Activated CD4-positive, alpha-beta T cell treated with anti-CD3 and anti-CD28 coated beads, Interleukin-2, amount 50 U/mL, for 4 hours (primary cell): ENCODE measurements around the gene SNW1.
A peak's percentile ranks its signal among the peaks of the same experiment; 100 is the strongest.
"Not testable (repeated sequence)": the region's sequence is repeated elsewhere in the genome, so short reads cannot be mapped to it uniquely, and the experiment has no call there.

ENCODE experiments used
- DNase-seq, 2 experiments: peaks; one replicate each; pipeline ENCODE4 v3.0.0-alpha.2; 2020

Gene SNW1

DNA sequence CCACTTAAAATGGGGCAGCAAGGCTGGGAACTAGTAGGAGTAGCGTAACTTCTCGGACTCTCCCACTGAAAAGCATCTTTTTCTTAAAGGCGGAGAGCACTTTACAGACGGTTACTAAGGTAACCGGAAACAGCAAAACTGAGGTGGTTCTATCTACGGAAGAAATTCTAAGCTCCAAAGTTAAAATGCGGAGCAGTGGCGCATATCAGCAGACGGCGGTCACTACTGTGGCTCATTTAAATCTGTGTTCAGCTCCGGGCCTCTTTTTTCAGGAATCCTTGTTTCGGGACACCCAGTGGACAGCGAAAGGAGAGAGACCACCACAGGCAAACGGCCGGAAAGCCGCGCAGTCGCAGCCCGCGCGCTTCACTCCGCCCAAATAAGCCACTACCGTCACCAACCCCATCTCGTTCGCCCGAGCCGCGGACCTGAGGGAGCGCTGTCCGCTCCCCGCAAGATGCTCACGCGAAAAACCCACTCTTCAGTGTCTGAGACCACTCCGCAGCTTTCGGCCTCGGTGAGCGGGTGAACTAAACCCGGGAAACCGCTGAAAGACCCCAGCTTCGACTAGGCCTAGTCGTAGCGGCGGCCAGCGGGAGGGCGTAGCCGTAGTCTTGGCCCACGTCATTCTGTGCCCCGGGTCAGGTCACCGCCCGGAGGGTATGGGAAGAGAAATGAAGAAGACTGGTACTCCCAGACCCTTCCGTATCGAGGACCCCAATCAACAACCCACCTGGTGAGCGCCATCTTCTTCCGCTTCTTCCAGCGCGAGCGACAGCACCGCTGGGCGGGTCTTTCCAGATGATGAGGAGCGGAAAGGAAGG, at the start of gene SNW1:
TSS of gene SNW1 (minus strand) at position 776 of the 824 bp plus-strand sequence. CDS start at position 747, 29 bp downstream.
- DNase-seq: peak; percentile 83 to 88

DNA sequence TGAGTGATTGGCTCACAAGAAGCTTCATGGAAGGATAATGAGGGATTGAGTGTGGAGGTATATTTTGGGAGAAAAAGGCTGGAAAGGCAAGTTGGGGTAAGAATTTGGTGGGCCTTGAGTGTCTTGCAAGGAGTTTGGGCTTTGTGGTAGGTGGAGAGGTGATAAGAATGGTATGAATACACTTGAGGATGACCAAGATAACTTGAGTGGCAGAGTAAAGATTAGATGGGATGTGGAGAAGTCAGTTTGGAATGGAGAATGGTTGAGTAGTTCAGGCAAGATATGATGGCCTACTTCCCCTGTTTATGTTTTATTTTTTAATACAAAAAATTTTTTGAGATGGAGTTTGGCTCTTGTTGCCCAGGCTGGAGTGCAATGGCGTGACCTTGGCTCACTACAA, 48.1 kb upstream of the SNW1 start:
- DNase-seq: no peak

DNA sequence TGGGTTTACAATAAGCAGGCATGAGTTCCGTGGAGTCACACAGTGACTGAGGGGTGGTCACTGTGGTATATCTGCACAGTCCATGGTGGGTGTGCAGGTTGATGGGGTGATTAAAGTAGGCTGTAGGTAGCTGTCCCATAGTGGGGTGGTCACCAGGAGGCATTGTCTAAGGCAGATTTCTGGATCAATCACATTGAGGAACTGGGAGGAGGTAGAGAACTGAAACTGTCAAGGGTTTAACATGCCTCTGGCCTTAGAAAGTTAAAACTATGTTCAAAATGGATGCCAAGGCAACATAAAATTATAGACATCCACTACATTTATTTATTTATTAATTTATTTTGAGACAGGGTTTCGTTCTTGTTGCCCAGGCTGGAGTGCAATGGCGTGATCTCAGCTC, 47.3 kb upstream of the SNW1 start:
- no peak for DNase-seq

DNA sequence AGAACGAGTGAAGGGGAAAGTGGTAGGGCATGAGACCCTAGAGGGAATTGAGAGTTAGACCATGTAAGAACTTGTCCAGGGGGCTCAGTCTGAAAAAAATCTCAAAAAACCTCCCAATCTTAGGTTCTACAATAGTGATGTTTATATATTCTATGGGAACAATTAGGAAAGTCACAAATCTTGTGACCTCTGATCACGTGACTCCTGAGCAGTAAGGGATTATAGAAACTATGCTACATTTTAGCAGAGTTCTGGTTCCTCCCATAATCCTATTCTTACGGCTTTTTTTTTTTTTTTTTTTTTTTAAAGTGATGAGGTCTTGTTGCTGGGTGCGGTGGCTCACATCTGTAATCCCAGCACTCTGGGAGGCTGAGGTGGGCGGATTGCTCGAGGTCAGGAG, 44.8 kb upstream of the SNW1 start:
- DNase-seq: no peak

DNA sequence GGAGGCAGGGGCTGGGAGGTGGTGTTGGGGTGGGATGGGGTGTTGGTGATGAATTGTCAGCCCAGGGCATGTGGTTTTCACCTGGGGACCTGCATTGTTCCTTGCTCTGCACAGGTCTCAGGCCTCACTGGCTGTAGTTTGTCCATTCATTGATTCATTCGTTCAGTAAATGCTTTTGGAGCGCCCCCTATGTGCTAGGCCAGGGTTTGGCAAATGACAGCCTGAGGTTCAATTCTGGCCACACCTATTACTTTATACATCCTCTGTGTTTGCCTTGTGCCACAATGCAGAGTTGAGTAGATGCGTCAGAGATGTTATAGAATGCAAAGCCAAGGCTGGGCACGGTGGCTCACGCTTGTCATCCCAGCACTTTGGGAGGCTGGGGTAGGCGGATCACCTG, 43.6 kb upstream of the SNW1 start:
- DNase-seq: no peak

DNA sequence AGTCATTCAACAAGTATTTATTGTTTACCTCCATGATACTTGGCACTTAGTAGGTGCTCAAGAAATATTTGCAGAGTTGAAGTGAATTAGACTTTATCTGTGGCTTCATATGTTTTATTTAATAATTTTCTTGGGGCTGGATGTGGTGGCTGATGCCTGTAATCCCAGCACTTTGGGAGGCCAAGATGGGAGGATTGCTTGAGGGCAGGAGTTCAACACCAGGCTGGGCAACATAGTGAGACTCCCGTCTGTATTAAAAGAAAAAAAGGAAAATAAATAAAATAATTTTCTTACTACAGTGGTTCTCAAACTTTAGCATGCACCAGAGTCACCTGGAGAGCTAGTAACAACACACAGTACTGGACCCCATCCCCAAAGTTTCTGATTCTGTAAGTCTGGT, 39.9 kb upstream of the SNW1 start:
- DNase-seq: no peak

DNA sequence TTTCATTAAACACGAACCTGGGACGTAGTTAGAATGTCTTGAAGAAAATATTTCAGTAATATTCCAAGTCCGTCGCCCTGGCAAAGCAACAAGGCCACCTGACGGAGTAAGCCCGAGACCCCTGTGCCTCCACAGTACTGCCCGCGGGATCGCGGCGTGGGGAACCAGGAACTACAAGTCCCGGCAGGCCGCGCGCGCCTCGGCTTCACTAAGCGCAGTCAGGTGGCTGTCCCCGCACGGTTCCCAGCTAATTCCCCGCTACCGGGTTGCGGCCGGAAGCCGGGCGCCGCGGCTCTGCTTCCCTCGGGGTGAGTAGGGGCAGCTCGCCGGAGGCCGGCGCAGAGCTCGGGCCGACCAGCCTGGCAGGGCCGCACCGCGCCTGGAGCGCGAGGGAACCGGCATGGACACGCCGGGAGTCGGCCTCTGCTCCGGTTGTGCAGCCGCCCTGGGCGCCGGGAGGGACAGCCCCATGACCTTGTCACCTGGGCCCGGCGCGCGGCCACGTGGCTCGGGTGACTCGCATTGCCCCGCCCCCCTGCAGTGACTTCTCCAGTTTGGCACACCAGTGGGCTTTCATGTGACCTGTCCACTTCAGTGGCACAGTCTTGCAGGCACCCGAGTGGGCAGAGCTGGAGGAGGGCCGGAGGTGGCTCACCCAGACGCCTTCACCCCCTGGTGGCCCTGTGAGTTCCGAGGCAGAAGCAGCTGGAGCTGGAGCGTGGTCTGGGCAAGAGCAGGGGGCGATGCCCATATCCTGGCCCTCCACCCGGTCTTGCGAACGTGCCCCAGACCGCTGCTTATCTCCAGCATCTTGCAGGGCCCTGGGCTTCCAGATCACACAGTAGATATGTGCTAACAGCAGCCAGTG, 39.1 kb upstream of the SNW1 start, which contains the start of gene ADCK1:
TSS of gene ADCK1 (plus strand) at position 247 of the 868 bp plus-strand sequence. CDS start 18,870 bp downstream, outside the sequence.
- DNase-seq: peak; percentile 82 to 83

DNA sequence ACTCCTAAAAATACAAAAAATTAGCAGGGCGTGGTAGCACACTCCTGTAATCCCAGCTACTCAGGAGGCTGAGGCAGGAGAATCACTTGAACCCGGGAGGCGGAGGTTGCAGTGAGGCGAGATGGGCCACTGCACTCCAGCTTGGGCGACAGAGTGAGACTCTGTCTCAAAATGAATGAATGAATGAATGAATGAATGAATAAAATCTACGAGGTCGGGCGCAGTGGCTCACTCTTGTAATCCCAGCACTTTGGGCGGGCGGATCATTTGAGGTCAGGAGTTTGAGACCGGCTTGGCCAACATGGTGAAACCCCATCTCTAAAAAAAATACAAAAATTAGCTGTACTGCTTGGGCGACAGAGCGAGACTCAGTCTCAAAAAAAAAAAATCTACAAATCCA, 38.5 kb upstream of the SNW1 start:
- not testable (repeated sequence) for DNase-seq

GRCh38 chr14:77794357-77794756, 33.4 kb upstream of the SNW1 start:
- no peak for DNase-seq

DNA sequence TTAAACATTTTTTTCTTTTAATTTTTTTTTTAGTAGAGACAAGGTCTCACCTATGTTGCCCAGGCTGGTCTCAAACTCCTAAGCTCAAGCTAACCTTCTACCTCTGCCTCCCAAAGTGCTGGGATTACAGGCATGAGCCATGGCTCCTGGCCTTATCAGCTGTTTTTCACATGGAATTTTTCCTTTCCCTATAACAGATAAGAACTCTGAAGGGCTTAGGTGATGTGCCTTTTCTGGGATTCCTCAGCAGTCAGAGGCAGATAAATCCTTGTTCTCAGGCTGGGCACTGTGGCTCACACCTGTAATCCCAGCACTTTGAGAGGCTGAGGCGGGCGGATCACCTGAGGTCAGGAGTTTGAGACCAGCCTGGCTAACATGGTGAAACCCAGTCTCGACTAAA, 32.3 kb upstream of the SNW1 start:
- DNase-seq: not testable (repeated sequence)

DNA sequence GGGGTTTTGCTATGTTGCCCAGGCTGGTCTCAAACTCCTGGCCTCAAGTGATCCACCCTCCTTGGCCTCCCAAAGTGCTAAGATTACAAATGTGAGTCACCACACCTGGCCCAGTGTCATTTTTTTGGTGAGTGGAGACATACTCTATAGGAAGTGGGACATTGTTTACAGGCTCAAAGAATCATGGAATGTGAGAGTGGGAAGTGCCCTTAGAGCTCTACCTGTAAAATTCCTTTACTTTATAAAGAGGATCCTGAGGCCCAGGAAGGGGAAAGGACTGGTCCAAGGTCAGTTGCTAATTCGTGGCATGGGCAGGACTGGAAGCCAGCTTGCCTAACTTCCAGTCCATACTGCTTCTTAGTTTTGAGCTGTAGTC, 30.3 kb upstream of the SNW1 start:
- DNase-seq: no peak

DNA sequence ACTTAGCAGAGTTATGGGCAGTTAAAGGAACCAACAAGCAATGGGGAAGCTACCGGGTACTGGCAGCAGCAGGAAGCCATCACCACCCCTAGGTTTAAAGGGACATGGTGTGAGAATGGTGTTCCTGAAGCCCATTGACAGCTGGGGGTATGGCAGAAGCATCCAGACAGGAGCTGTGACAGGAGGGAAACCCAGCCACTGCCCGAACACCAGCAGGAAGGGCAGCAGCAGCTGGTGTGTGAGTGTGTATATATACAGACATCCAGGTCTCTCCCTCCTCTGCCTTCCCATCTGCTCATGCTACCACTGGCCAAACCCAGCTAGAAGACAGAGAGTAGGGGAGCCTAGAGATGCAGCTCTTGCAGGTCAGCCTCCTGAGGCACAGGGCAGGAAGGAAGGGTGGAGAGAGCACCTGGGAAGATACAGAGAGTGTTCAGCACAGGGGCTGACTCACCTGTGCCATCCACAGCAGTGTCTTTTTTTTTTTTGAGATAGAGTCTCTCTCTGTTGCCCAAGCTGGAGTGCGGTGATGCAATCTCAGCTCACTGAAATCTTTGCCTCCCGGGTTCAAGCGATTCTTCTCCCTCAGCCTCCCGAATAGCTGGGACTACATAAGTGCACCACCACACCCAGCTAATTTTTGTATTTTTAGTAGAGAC, 29.7 kb upstream of the SNW1 start:
- no peak for DNase-seq

- no peak for DNase-seq
These were observed 25.2 kb upstream of the SNW1 start for GRCh38 chr14:77786148-77786547.

DNA sequence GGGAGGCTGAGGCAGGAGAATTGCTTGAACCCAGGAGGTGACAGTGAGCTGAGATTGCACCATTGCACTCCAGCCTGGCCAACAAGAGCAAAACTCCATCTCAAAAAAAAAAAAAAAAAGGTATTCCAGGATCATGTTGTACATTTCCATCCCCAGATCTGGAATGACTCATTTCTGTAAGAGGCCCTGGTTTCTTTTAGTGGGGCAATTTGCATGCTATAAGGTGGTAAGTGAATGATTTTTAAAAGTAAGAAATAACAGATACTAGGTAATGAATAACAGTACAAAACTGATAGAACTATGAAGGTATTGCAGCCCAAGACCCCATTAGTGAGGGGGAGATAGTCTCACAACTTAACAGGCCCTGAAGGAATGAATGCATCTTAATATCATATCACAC, 21.2 kb upstream of the SNW1 start:
- no peak for DNase-seq

DNA sequence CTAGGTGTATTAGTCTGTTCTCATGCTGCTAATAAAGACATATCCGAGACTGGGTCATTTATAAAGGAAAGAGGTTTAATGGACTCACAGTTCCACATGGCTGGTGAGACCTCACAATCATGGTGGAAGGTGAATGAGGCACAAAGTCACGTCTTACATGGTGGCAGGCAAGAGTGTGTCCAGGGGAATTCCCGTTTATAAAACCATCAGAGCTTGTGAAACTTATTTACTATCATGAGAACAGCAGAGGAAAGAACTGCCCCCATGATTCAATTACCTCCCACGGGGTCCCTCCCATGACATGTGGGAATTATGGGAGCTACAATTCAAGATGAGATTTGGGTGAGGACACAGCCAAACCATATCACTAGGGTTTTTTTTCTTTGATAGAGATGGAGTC, 13.0 kb upstream of the SNW1 start:
- not testable (repeated sequence) for DNase-seq

GRCh38 chr14:77768442-77769069, 7.6 kb upstream of the SNW1 start:
- DNase-seq: not testable (repeated sequence)

DNA sequence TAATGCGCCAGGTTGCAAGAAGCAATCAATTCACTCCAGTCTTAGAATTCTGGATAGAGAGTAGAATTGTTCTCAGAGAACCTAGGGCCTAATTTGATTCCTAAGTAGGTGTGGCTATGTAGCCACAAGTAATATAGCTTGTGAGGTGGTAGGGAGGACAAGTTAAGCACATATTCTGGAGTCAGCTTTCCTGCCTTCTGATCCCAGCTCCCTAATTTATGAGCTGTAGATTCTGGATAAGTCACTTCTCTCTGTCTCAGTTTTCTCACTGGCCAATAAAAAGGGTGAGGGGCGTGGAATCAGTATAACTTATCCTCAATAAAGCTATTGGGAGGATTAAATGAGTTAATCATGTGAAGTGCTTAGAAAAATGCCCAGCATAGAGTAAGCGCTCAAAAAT, 3.0 kb upstream of the SNW1 start:
- DNase-seq: no peak

- no peak for DNase-seq
These were observed 2.4 kb upstream of the SNW1 start for GRCh38 chr14:77763316-77763715.

DNA sequence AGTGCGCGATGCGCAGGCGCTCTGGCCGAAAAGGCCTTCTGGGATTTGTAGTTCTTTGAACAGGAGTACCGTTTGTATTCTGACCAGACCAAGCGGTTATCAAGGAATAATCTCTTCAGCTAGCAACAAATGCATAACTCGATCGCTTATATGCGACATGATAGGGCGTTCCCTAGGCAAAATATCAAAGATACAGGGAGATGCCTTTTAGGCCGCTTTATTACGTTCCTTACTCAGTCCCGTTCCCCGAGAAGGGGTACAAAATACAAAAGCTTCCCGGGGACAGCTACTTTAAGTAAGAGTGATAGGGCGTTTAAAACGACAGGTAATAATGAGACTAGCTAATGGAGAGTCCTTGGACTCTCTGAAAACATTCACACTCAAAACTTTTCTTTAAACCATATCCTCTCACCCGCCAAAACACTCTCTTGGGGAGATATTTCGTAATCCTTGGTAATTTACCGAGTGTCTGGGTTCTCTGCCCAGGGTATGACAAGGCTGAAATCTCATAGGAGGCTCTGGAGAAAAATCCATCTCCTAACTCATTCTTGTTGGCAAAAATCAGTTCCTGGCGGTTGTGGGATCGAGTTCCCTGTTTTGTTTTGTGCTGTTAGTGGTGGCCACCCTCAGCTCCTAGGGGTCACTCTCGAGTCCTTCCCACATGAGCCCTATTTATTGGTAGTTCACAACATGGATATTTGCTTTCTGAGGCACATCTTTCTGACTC, 412 bp upstream of the SNW1 start:
- no peak for DNase-seq

GRCh38 chr14:77752799-77753516, 8.0 kb downstream of the SNW1 start:
- no peak for DNase-seq

GRCh38 chr14:77752266-77752665, 8.7 kb downstream of the SNW1 start:
- DNase-seq: no peak
